ENCODE results near the gene CUEDC1.

CUEDC1 gene

DNA sequence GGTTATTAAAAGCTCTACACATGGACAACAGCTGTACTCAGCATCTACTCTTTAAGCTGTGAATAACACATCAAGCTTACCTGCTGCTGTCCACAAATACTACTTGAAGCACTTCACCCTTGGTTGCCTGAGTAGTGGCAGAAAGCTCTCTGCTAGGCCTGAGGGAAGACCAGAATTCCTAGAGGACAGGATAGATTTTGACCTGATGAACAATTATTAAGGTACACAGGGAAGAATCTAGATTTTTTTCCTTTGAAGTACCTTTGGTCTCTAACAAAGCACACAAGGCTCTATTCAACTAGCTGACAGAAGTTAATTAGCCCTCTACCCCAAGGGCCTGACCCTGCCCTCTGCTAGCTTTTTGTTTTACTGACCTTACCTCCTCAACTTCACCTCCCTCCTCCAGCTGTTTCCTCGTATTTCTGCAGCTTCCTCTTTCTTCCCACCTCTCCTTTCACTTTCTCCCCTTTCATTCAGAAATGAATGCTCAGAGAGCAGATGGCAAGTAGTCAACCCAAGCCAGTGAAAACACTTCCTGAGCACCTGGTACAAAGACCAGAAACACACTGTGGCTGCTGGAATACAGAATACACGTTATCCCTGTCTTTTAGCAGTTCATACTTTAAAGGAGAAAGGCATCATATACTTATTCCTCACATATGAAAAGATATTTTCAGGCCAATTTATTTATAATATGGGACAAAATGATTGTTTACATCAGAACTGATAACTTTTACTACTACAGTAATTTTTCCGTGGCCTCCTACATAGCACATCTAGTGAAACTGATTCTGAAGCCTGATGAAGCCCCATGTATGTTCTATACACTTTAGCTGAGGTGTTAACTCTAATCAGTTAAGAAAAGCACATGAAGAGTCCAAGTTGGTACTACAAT lies 38.5 kb upstream of the CUEDC1 start:
- CTCF ChIA-PET = interaction anchor here (0.7 to 16.6 kb wide), 11 partner anchors 9 to 210 kb away, joined by 3 to 478 read pairs (median 6); partner anchors contain the start of genes MRPS23 and SRSF1
- POLR2A ChIA-PET = interaction anchor here (0.7 to 1.9 kb wide), 5 partner anchors 13 to 90 kb away, joined by 3 to 12 read pairs (median 4); partner anchors contain the start of genes DYNLL2 and SRSF1
- peak; percentile 34 for DNase-seq (ENCODE audit: extremely low spot score)
- no peak for TF ChIP-seq CTCF (IDR thresholded peaks at IDR 0.05; ENCODE audit: control extremely low read depth, extremely low read depth, low read depth, missing control alignments)

DNA sequence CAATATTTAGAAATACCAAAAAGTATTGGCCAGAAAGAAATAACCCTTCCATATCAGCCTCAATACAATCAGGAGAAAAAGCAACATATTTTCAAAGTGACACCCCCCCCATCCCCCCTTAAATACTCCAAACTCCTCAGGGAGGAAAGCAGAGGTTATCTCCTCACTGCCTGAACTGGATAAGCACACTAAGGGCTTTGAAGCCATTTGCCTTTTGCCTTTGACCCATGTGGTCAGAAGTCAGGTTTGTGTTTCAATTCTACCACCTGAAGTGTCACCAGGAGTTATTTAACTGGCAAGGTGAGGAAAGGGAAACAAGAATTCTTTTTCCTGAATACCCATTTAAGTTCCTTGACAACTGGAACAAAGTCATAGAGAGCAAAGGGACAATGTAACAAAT lies 36.3 kb upstream of the CUEDC1 start:
- DNase-seq (ENCODE audit: extremely low spot score) = no peak
- ChIA-PET CTCF (interaction anchor here (1.4 to 16.6 kb wide), 5 partner anchors 8 to 158 kb away, joined by 5 to 478 read pairs (median 22); partner anchors contain the start of genes MRPS23 and SRSF1), POLR2A (interaction anchor here (0.6 kb wide), 1 partner anchor 18 kb away, joined by 16 read pairs; no protein-coding TSS in a partner anchor)
- TF ChIP-seq CTCF (IDR thresholded peaks at IDR 0.05; ENCODE audit: control extremely low read depth, extremely low read depth, low read depth, missing control alignments) = no peak

- no peak for DNase-seq (ENCODE audit: extremely low spot score)
- CTCF ChIA-PET = interaction anchor here (0.9 to 16.6 kb wide), 7 partner anchors 9 to 157 kb away, joined by 3 to 478 read pairs (median 5); partner anchors contain the start of genes MRPS23 and SRSF1
- no peak for TF ChIP-seq CTCF (IDR thresholded peaks at IDR 0.05; ENCODE audit: control extremely low read depth, extremely low read depth, low read depth, missing control alignments)
- POLR2A ChIA-PET = interaction anchor here (1.2 to 1.9 kb wide), 4 partner anchors 10 to 93 kb away, joined by 3 to 6 read pairs (median 5); partner anchors contain the start of gene SRSF1
These were observed 34.8 kb upstream of the CUEDC1 start for GRCh38 chr17:57990037-57990436.

- TF ChIP-seq CTCF (IDR thresholded peaks at IDR 0.05; ENCODE audit: control extremely low read depth, extremely low read depth, low read depth, missing control alignments) = no peak
- CTCF ChIA-PET = interaction anchor here (1.3 to 16.6 kb wide), 3 partner anchors 11 to 128 kb away, joined by 4 to 478 read pairs (median 89); partner anchors contain the start of gene MRPS23
- POLR2A ChIA-PET = interaction anchor here (0.5 to 1.9 kb wide), 5 partner anchors 9 to 137 kb away, joined by 3 to 8 read pairs (median 6); partner anchors contain the start of gene SRSF1
- DNase-seq (ENCODE audit: extremely low spot score) = peak; percentile 86
These were observed 33.4 kb upstream of the CUEDC1 start for GRCh38 chr17:57988301-57989250.

DNA sequence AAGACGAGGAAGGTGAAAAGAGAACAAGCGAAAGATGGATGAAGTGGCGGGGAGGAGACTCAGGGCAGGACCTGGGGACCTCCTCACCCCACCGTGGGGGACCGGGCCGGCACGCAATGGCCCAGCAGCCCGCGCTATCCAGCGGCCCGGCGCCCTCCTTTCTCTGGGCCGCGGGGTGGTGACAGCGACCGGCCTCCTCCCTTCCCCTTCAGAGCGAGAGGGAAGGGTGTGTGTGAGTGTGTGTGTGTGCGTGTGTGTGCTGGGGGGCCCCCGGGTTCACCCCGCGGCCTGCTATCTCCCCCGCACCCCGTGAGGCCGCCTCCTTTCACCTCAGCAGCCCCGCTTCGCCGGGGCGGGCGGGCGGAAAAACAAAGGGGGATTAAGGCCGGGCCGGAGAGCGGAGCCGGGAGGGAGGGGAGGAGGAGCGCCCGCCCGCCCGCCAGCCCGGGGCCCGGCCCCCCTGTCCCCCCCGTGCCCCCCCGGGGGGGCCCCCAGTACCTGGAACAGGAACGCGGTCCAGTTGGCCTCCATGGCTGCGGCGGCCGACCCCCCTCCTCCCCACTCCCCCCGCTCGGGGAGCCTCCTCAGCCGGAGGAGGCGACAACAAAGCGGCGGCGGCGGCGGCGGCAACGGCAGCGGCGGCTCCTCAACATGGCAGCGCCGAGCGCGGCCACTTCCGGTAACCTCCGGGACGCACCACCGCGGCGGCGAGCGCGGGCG lies 32.5 kb upstream of the CUEDC1 start, which contains the start of gene VEZF1:
Gene VEZF1, minus strand, starts transcription at position 674 of the 720 bp plus-strand sequence. Its CDS starts 143 bp downstream, at position 531.
- POLR2A ChIA-PET = interaction anchor here (1.0 kb wide), 2 partner anchors 12 to 19 kb away, joined by 4 to 7 read pairs; partner anchors contain the start of gene SRSF1
- CTCF ChIA-PET = interaction anchor here (3.4 to 16.6 kb wide), 3 partner anchors 12 to 129 kb away, joined by 17 to 478 read pairs (median 89); partner anchors contain the start of gene MRPS23
- DNase-seq (ENCODE audit: extremely low spot score) = peak; percentile 86
- no peak for TF ChIP-seq CTCF (IDR thresholded peaks at IDR 0.05; ENCODE audit: control extremely low read depth, extremely low read depth, low read depth, missing control alignments)
